ENCODE results near the gene GAB2. TPM values are rescaled to one million over a fixed set of nuclear protein-coding genes. Genes with fewer than 3 reads are reported as not detected.

The GAB2 gene
- total RNA-seq, 1 donor from 2014 or later, result 39.9 TPM

DNA sequence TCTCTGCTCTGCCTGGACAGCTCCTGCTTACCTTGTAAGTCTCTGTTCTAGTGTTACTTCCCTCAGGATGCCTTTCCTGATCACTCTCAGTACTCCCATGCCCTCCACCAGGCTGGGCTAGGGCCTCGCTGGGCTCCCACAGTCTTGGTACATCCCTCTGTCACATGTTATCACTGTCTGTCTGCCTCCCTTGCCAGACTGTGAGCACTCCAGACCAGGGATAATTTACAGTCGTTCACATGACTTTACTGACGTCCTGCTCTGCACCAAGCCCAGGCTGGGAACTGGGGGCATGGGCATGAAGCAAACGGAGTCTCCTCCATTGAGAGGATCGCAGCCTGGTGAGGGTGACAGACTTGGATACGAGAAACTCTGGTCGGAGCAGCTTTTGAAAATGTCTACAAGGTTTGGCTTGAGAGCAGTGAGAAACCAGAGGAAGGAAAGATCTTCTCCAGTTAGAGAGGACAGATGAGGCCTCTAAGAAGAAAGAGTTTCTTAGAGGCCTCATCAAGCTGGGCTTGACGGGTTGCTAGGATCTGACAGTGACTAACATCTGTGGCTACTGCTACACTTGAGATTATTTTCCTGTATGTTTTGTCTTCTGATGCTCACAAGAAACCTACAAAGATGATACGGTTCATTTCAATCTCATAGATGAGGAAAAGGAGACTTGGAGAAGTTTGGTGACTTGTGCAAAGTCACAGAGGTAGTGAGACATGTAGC lies 216.4 kb downstream of the GAB2 start:
- H3K9me3 Mint-ChIP-seq, result no peaks in the 10 kb centered on the region
- no peak overlapping the region for H3K27ac Mint-ChIP-seq
- no peak for DNase-seq (ENCODE audit: low spot score in 2 of 2, unreplicated experiment in 2 of 2)
- H3K27me3 Mint-ChIP-seq (ENCODE audit: low read depth), result no peaks in the 10 kb centered on the region
- H3K4me3 Mint-ChIP-seq, result no peak overlapping the region
- TF ChIP-seq, protein P1, sequence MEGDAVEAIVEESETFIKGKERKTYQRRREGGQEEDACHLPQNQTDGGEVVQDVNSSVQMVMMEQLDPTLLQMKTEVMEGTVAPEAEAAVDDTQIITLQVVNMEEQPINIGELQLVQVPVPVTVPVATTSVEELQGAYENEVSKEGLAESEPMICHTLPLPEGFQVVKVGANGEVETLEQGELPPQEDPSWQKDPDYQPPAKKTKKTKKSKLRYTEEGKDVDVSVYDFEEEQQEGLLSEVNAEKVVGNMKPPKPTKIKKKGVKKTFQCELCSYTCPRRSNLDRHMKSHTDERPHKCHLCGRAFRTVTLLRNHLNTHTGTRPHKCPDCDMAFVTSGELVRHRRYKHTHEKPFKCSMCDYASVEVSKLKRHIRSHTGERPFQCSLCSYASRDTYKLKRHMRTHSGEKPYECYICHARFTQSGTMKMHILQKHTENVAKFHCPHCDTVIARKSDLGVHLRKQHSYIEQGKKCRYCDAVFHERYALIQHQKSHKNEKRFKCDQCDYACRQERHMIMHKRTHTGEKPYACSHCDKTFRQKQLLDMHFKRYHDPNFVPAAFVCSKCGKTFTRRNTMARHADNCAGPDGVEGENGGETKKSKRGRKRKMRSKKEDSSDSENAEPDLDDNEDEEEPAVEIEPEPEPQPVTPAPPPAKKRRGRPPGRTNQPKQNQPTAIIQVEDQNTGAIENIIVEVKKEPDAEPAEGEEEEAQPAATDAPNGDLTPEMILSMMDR (IDR thresholded peaks at IDR 0.05; ENCODE audit: unreplicated experiment), result no peak
- peaks cover 11% of the 10 kb centered on the region for H3K36me3 Mint-ChIP-seq
- H3K4me1 Mint-ChIP-seq, result no peaks in the 10 kb centered on the region

DNA sequence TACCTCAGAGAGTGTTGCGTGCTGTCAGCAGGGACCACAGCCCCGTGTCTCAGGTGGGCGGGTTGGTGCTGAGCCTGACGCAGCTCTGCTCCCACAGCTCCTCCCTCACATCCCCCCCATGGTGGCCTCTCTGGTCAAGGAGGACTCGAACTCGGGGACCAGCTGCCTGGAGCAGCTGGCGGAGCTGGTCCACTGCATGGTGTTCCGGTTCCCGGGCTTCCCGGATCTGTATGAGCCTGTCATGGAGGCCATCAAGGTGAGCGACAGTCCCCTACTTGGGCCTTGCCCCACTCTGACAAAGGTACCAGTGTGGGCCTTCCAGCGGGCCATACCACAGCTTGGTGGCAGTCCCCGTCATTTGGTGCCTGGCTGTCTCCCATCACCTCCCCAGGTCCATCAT lies 217.1 kb downstream of the GAB2 start:
- Mint-ChIP-seq H3K36me3 (peaks cover 11% of the 10 kb centered on the region), H3K27me3 (ENCODE audit: low read depth) (no peaks in the 10 kb centered on the region), H3K4me3 (no peak overlapping the region), H3K9me3 (no peaks in the 10 kb centered on the region), H3K27ac (no peak overlapping the region), H3K4me1 (no peaks in the 10 kb centered on the region)
- TF ChIP-seq, protein P1 (IDR thresholded peaks at IDR 0.05; ENCODE audit: unreplicated experiment), result no peak
- DNase-seq (ENCODE audit: low spot score in 2 of 2, unreplicated experiment in 2 of 2), result no peak

DNA sequence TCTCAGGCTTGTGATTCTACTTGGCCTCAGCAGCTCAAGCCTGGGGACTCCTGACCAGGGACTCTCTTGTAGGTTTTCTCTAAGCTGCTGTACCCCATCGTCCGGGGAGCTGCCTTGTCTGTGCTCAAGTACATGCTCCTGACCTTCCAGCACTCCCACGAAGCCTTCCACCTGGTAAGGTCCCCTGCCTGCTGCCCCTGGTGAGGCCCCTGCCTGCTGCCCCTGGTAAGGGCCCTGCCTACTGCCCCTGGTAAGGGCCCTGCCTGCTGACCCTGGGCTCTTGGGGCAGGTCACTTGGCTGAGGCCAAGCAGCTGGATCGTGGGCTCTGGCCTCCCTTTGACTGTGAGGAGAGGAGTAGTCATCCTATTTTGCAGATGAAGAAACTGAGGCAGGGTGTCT lies 217.6 kb downstream of the GAB2 start:
- DNase-seq (ENCODE audit: low spot score in 2 of 2, unreplicated experiment in 2 of 2), result no peak
- TF ChIP-seq, protein P1 (IDR thresholded peaks at IDR 0.05; ENCODE audit: unreplicated experiment), result no peak
- H3K27ac Mint-ChIP-seq, result no peak overlapping the region
- no peaks in the 10 kb centered on the region for H3K9me3 Mint-ChIP-seq
- H3K4me1 Mint-ChIP-seq, result peaks cover 4% of the 10 kb centered on the region
- H3K4me3 Mint-ChIP-seq, result no peak overlapping the region
- H3K36me3 Mint-ChIP-seq, result peaks cover 11% of the 10 kb centered on the region
- no peaks in the 10 kb centered on the region for H3K27me3 Mint-ChIP-seq (ENCODE audit: low read depth)

DNA sequence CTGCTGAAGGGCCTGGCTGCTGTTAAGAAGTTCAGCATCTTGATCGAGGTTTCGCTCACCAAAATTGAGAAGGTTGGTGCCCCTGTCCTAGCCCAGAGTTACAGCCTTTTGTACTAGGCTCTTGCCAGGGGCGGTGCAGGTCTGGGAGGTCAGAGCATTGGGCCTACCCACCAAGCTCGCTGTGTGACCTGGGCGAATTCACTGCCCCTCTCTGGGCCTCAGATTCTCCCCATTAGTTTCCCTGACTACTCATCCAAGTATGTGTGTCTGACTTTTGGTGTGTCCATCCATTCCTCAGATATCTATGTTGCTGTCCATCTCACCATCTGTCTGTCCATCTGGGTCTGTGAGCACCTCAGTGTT lies 218.0 kb downstream of the GAB2 start:
- TF ChIP-seq, protein P1 (IDR thresholded peaks at IDR 0.05; ENCODE audit: unreplicated experiment), result no peak
- no peak overlapping the region for H3K27ac Mint-ChIP-seq
- no peaks in the 10 kb centered on the region for H3K9me3 Mint-ChIP-seq
- H3K36me3 Mint-ChIP-seq, result peaks cover 11% of the 10 kb centered on the region
- peaks cover 8% of the 10 kb centered on the region for H3K4me1 Mint-ChIP-seq
- H3K27me3 Mint-ChIP-seq (ENCODE audit: low read depth), result no peaks in the 10 kb centered on the region
- no peak overlapping the region for H3K4me3 Mint-ChIP-seq
- no peak for DNase-seq (ENCODE audit: low spot score in 2 of 2, unreplicated experiment in 2 of 2)

DNA sequence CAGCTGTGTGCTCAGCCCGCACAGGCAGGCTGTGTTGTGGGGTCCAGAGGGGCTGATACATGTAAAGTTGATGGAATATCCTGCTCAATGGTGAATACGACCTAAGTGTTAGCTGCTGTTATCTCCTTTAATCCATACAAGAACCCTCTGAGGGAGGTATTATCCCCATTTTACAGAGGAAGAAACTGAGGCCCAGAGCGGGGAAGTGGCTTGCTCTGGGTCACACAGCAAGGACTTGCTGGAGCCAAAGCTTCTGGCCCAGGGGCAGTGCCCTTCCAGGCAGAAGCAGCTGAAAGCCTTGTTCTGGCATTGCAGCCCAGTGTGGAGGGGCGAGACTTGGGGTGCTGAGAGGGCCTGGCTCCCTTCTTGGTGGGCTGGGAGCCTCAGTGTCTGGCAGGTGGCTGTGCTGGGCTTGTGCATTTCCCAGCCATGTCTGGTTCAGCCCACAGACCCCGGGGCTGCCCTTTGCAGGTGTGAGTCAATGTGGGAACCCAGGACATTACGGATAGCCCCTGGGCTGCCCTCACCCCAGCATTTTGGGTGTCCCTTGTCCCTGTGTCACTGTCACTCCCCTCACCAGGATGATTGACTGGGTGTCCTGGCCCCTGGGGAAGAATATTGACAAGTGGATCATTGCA lies 218.5 kb downstream of the GAB2 start:
- H3K27me3 Mint-ChIP-seq (ENCODE audit: low read depth), result no peaks in the 10 kb centered on the region
- peaks cover 11% of the 10 kb centered on the region for H3K4me1 Mint-ChIP-seq
- H3K36me3 Mint-ChIP-seq, result peaks cover 11% of the 10 kb centered on the region
- TF ChIP-seq, protein P1 (IDR thresholded peaks at IDR 0.05; ENCODE audit: unreplicated experiment), result no peak
- H3K9me3 Mint-ChIP-seq, result no peaks in the 10 kb centered on the region
- H3K27ac Mint-ChIP-seq, result no peak overlapping the region
- no peak overlapping the region for H3K4me3 Mint-ChIP-seq
- DNase-seq (ENCODE audit: low spot score in 2 of 2, unreplicated experiment in 2 of 2), result no peak

Data from mesothelial cell of epicardium (in vitro differentiated cells).